ENCODE measurements around the gene C10orf67. TPM values are rescaled to one million over a fixed set of nuclear protein-coding genes. Genes with fewer than 3 reads are reported as not detected.
"Not testable (repeated sequence)": the region's sequence is repeated elsewhere in the genome, so short reads cannot be mapped to it uniquely, and the experiment has no call there.

C10orf67 gene
- total RNA-seq, 1 experiment from 2014 or later: 0.15 TPM

- Histone ChIP-seq H2AFZ (ENCODE audit: low read length) (no peak overlapping the region), H3K79me2 (ENCODE audit: low read length) (no peaks in the 10 kb centered on the region), H3K9ac (ENCODE audit: low read length) (no peak overlapping the region), H4K20me1 (ENCODE audit: low read length) (no peaks in the 10 kb centered on the region), H3K4me1 (ENCODE audit: insufficient read depth, low read length) (no peaks in the 10 kb centered on the region), H3K36me3 (ENCODE audit: low read depth, low read length) (no peaks in the 10 kb centered on the region), H3K9me2 (replicated peaks; ENCODE audit: low read length) (no peaks in the 10 kb centered on the region), H3K27me3 (ENCODE audit: low read length) (peaks cover 24% of the 10 kb centered on the region), H3F3A (ENCODE audit: low read length, unreplicated experiment) (no peaks in the 10 kb centered on the region), H3K4me2 (ENCODE audit: low read length) (no peak overlapping the region), H3K27ac (ENCODE audit: low read length) (no peak overlapping the region), H3K4me3 (ENCODE audit: low read length) (no peak overlapping the region), H3K9me3 (ENCODE audit: low read length) (no peaks in the 10 kb centered on the region)
- CTCF ChIA-PET: no interaction called here
- no TSS peak for BruUV-seq (replicated peaks)
- intact Hi-C loops (cut with micrococcal nuclease): no loop called here
- TF ChIP-seq EZH2 (IDR thresholded peaks at IDR 0.05; ENCODE audit: low read length, unreplicated experiment) (no peak), EZH2phosphoT487 (IDR thresholded peaks at IDR 0.05; ENCODE audit: borderline replicate concordance, low read length) (no peak), CTCF (conservative IDR thresholded peaks at IDR 0.05; ENCODE audit: low read depth, low read length) (no peak)
- DNase-seq (no peak), ATAC-seq (no peak)
- POLR2A ChIA-PET (ENCODE audit: unreplicated experiment): no interaction called here
These were observed 63.6 kb downstream of the C10orf67 start for GRCh38 chr10:23281044-23281433.

- ChIA-PET POLR2A (ENCODE audit: unreplicated experiment) (no interaction called here), CTCF (no interaction called here)
- no peak overlapping the region for H2AFZ ChIP-seq (ENCODE audit: low read length)
- H3K4me1 ChIP-seq (ENCODE audit: insufficient read depth, low read length): no peaks in the 10 kb centered on the region
- H3K9ac ChIP-seq (ENCODE audit: low read length): no peak overlapping the region
- H3K27ac ChIP-seq (ENCODE audit: low read length): no peak overlapping the region
- no peak overlapping the region for H3K4me2 ChIP-seq (ENCODE audit: low read length)
- H3K36me3 ChIP-seq (ENCODE audit: low read depth, low read length): no peaks in the 10 kb centered on the region
- ATAC-seq (no peak), DNase-seq (no peak)
- BruUV-seq (replicated peaks): no TSS peak
- intact Hi-C loops (cut with micrococcal nuclease): no loop called here
- H3K27me3 ChIP-seq (ENCODE audit: low read length): peaks cover 24% of the 10 kb centered on the region
- no peak for TF ChIP-seq EZH2phosphoT487 (IDR thresholded peaks at IDR 0.05; ENCODE audit: borderline replicate concordance, low read length)
- TF ChIP-seq CTCF (conservative IDR thresholded peaks at IDR 0.05; ENCODE audit: low read depth, low read length): no peak
- TF ChIP-seq EZH2 (IDR thresholded peaks at IDR 0.05; ENCODE audit: low read length, unreplicated experiment): no peak
- H3K9me2 ChIP-seq (replicated peaks; ENCODE audit: low read length): no peaks in the 10 kb centered on the region
- no peaks in the 10 kb centered on the region for H4K20me1 ChIP-seq (ENCODE audit: low read length)
- no peaks in the 10 kb centered on the region for H3F3A ChIP-seq (ENCODE audit: low read length, unreplicated experiment)
- H3K9me3 ChIP-seq (ENCODE audit: low read length): no peaks in the 10 kb centered on the region
- no peak overlapping the region for H3K4me3 ChIP-seq (ENCODE audit: low read length)
- H3K79me2 ChIP-seq (ENCODE audit: low read length): no peaks in the 10 kb centered on the region
These were observed 64.1 kb downstream of the C10orf67 start for GRCh38 chr10:23280419-23281043.

- H3F3A ChIP-seq (ENCODE audit: low read length, unreplicated experiment): no peaks in the 10 kb centered on the region
- ChIA-PET POLR2A (ENCODE audit: unreplicated experiment) (no interaction called here), CTCF (no interaction called here)
- H3K9me3 ChIP-seq (ENCODE audit: low read length): no peaks in the 10 kb centered on the region
- no peaks in the 10 kb centered on the region for H4K20me1 ChIP-seq (ENCODE audit: low read length)
- H3K9me2 ChIP-seq (replicated peaks; ENCODE audit: low read length): no peaks in the 10 kb centered on the region
- ATAC-seq (no peak), DNase-seq (no peak)
- H3K9ac ChIP-seq (ENCODE audit: low read length): no peak overlapping the region
- H3K27ac ChIP-seq (ENCODE audit: low read length): no peak overlapping the region
- H3K4me2 ChIP-seq (ENCODE audit: low read length): no peak overlapping the region
- H3K4me1 ChIP-seq (ENCODE audit: insufficient read depth, low read length): no peaks in the 10 kb centered on the region
- H3K27me3 ChIP-seq (ENCODE audit: low read length): peaks cover 5% of the 10 kb centered on the region
- no peaks in the 10 kb centered on the region for H3K36me3 ChIP-seq (ENCODE audit: low read depth, low read length)
- no peak overlapping the region for H3K4me3 ChIP-seq (ENCODE audit: low read length)
- no peak overlapping the region for H2AFZ ChIP-seq (ENCODE audit: low read length)
- no peaks in the 10 kb centered on the region for H3K79me2 ChIP-seq (ENCODE audit: low read length)
- intact Hi-C loops (cut with micrococcal nuclease): no loop called here
- TF ChIP-seq CTCF (conservative IDR thresholded peaks at IDR 0.05; ENCODE audit: low read depth, low read length) (no peak), EZH2phosphoT487 (IDR thresholded peaks at IDR 0.05; ENCODE audit: borderline replicate concordance, low read length) (no peak)
- BruUV-seq (replicated peaks): no TSS peak
These were observed 69.2 kb downstream of the C10orf67 start for GRCh38 chr10:23275355-23275754.

- ATAC-seq; POLR2A ChIA-PET (ENCODE audit: unreplicated experiment); H4K20me1 ChIP-seq (ENCODE audit: low read length): not testable (repeated sequence)
These were observed 70.4 kb downstream of the C10orf67 start for GRCh38 chr10:23274179-23274578.

More at GRCh38 chr10:23274179-23274578, 70.4 kb downstream of the C10orf67 start:
- H3K9me2 ChIP-seq (replicated peaks; ENCODE audit: low read length); H3K27me3 ChIP-seq (ENCODE audit: low read length); H3K4me1 ChIP-seq (ENCODE audit: insufficient read depth, low read length); H3K4me2 ChIP-seq (ENCODE audit: low read length); BruUV-seq (replicated peaks); H3K9ac ChIP-seq (ENCODE audit: low read length); H3K9me3 ChIP-seq (ENCODE audit: low read length); H3K27ac ChIP-seq (ENCODE audit: low read length); H3K4me3 ChIP-seq (ENCODE audit: low read length); DNase-seq; intact Hi-C loops (cut with micrococcal nuclease); H3K79me2 ChIP-seq (ENCODE audit: low read length); CTCF ChIA-PET; H3K36me3 ChIP-seq (ENCODE audit: low read depth, low read length); H3F3A ChIP-seq (ENCODE audit: low read length, unreplicated experiment); H2AFZ ChIP-seq (ENCODE audit: low read length): not testable (repeated sequence)
